SH-SY5Y (cell line): ENCODE results near the gene RALY.

Source experiments
- GATA2 ChIP-seq: IDR thresholded peaks from 2 replicates; pipeline ENCODE4 v1.6.1; 2011; ENCODE audit warnings: mild to moderate bottlenecking, low read depth, low read length
- GATA3 ChIP-seq: IDR thresholded peaks from 2 replicates; pipeline ENCODE4 v1.6.1; 2011; ENCODE audit warnings: low read depth, mild to moderate bottlenecking, low read length, moderate library complexity

Gene RALY

DNA sequence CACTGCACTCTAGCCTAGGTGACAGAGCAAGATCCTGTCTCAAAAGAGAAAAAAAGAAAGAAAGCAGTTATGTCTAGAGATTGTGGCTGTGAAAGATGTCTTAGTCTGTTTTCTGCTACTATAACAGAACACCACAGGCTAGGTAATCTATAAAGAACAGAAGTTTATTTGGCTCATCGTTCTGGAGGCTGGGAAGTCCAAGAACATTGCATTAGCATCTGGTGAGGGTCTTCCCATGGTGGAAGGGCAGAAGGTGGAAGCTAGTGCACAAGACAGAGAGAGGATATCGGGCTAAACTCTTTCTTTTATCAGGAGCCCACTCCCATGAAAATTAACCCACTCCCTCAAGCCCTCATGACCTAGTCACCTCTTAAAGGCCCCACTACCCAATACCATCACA, 16.2 kb upstream of the RALY start:
- TF ChIP-seq GATA3 (no peak), GATA2 (no peak)

DNA sequence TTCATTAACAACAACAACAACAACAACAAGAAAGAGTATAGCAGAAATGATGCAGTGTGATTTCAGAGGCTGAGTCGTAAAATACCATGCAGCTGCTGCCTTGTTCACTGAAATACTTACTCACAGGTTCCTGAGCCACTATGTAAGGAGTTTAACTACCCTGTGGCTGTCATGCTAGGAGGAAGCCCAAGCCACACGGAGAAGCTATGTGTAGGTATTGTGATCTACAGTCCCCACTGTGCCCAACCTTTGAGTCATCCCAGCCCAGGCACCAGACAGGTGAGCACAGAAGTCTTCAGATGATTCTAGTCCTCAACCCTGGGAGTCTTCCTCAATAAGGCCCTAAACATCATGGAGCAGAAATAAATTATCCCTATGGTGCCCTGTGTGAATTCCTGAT, 14.6 kb upstream of the RALY start:
- TF ChIP-seq GATA2 = no peak
- TF ChIP-seq GATA3 = no peak

GRCh38 chr20:33981347-33981746, 12.4 kb upstream of the RALY start:
- TF ChIP-seq GATA2 (no peak), GATA3 (no peak)

- TF ChIP-seq GATA3 (no peak), GATA2 (no peak)
Measured at GRCh38 chr20:33981964-33982363, 11.7 kb upstream of the RALY start.

DNA sequence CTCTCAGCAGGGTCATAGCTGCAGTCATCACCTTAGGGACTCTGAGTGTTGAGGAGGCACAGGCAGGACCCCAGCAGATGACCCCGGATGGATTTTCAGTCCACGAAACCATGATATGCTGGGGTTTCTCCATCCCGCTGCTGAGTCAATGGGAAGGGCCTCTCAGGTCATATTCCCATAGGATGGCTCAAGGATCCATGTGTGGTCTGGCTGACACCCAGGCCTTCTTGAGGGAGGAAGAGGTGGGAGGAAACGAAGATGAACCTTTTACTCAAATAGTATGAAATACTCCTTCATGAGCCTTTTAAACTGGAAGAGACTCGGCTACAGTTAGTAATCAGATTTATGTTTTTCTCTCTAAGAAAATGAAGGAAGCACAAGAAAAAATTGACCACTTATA, 10.3 kb upstream of the RALY start:
- no peak for TF ChIP-seq GATA2

- TF ChIP-seq GATA3 (no peak), GATA2 (no peak)
Measured at GRCh38 chr20:33984182-33984719, 9.5 kb upstream of the RALY start.

DNA sequence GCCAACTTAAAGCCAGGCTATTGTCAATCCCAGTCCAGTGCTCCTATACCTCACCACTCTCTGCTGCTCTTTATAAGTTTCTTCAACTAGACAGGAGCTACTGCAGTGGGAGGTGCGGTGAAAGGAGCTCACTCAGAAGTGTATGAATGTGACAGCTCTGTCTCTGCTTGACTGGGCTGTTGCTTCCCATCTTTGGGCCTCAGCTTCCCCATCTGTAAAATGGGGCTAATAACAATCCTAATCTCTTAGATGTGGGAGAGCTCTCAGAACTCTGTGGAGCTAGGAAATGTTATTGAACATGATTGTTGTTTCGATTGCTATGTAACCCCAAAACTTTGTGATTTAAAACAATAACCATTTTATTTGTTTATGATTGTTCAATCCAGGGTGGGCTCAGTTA, 8.4 kb upstream of the RALY start:
- no peak for TF ChIP-seq GATA2
- TF ChIP-seq GATA3 = no peak

- TF ChIP-seq GATA2 (no peak), GATA3 (no peak)
Measured at GRCh38 chr20:33985830-33986229, 7.9 kb upstream of the RALY start.

DNA sequence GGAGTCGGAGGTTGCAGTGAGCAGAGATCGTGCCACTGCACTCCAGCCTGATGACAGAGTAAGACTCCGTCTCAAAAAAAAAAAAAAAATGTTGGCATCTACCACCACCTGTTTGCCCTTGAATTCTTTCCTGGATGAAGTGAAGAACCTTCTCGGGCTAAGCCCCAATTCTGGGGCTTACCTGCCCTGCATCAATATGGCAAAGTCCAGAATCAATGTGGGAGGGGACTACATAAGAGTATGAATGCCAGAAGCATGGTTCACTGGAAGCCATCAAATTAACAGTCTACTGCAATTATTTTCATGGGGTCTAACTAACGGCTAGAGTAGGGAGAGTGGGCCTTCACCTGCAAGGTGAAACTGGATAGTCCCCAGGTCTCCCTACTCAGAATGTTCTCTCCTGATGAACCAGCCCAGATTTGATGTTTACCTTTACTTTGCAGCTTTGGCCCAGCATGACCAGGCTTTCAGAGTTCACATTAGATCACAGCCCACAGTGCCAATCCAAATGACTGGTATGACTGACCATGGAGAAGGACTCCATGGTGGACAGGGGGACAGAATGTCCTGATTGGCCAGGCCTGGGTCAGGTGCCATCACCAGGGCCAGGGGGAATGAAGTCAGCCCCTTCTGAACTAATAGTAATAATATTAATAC, 7.0 kb upstream of the RALY start:
- no peak for TF ChIP-seq GATA2
- TF ChIP-seq GATA3 = no peak

DNA sequence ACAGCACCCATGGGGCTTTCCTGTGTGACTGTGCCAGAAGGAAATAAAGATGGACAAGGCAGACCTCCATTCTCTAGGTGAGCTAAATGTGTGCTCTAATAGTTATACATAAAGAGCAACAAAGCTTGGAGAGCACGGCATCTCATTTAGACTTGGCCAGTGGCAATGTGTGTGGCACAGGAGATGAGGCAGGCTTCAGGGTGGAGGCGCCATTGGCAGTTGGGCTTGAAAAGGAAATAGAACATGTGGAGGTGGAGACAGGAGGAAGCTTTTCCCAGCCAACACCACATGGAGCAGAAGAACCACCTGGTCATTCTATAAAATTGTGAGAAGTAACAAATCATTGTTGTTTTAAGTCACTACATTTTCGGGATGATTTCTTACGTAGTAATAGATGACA, 3.6 kb upstream of the RALY start:
- TF ChIP-seq GATA2 (no peak), GATA3 (no peak)

- TF ChIP-seq GATA2 (no peak), GATA3 (no peak)
Measured at GRCh38 chr20:33991502-33991901, 2.2 kb upstream of the RALY start.

DNA sequence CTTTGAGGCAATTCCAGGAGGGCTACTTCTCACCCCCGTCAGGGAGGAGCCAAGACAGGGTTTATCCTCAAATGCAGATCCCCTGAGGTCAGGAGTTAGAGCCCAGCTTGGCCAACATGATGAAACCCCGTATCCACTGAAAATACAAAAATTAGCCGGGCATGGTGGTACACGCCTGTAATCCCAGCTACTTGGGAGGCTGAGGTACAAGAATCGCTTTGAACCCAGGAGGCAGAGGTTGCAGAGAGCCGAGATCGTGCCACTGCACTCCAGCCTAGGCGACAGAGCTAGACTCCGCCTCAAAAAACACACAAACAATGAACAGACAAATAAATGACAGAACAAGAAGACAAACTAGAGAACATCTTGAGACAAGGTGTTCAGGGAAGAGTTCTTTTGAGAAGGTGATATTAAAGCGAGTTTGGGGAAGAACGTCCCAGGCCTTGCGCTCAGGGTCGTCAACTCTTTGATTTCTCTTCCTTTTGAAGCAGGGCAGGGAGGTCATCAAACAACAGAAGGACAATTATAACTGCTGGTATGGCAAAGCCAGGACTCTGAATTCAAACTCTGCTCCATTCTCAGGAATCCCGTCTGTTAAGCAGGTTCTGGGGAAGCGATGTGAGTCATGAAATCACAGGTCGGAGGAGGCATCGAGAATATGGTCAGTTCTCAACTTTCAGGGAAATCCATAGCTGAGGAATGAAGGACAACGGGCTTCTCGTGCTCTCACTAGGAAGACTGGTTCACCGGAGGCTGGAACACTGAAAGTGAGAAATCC, 1.4 kb upstream of the RALY start:
- TF ChIP-seq GATA3 (no peak), GATA2 (no peak)

DNA sequence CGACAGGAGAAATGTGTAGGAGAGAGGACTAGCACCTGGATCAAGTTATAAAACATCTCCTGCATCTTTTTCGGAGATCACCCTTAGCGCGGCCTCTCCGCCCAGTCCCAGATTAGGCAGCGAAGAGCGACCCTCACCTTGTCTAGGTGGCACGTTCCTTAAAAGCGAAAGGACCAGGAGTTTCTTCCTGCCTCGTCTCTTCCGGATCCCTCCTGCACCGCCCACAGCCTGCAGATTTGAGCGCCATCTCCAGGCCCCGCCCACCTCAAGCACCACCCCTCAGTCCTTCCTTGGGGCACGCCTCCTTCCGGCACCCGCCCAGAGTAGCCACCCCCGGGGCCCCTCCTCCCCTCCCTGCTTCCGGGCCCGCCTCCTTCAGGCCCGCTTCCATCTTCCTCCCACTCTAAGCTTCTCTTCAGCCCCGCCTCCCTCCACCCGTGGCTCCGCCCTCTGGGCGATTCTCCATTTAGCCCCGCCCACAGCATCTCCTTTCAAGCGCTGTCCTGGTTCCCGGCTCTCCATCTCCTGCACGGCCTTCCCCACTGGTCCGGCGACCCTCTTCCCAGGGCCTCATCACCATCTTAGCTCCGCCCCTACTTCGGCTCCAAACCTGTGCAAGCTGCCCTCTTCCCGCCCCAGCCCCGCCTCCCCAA, 662 bp upstream of the RALY start:
- TF ChIP-seq GATA3 = no peak
- TF ChIP-seq GATA2 = no peak

DNA sequence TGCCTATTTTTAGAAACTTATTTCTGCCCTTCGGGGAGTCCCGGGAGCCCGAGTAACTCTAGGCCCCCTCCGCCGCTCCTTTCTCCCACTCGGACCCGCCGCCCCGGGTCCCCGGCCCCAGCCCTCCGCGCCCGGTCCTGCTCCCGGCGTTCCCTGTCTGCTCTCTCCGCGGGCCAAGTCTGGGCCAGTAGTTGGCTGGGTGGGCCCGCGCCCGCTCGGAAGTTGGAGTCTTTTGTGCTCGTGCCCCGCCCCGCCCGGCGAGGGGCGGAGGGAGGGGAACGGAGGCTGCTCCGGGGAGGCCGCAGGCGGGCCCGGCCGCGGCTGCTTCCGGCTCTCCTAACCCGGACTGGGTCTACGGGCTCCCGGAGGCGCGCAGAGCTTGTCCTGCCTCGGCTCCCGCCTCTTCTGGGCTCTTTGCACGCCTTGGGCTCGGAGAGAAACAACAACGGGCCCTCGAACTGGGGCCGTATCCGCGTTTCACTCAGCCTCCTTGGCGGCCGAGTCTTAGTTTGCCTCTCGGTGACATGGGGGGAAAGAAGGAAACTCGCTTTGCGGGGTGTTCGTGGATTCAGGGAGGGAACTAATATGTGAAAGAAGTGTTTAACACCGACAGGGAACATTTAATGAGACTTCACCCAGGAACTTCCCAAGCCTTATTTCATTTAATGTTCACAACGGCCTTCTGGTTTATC, 657 bp downstream of the RALY start:
- TF ChIP-seq GATA2 (no peak), GATA3 (no peak)
